ENCODE measurements around the gene CDA. TPM values are rescaled to one million over a fixed set of nuclear protein-coding genes. Genes with fewer than 3 reads are reported as not detected.

Gene CDA
- under 1 TPM in 1 of 2 donors, not detected in 1; 0.59 TPM for total RNA-seq

DNA sequence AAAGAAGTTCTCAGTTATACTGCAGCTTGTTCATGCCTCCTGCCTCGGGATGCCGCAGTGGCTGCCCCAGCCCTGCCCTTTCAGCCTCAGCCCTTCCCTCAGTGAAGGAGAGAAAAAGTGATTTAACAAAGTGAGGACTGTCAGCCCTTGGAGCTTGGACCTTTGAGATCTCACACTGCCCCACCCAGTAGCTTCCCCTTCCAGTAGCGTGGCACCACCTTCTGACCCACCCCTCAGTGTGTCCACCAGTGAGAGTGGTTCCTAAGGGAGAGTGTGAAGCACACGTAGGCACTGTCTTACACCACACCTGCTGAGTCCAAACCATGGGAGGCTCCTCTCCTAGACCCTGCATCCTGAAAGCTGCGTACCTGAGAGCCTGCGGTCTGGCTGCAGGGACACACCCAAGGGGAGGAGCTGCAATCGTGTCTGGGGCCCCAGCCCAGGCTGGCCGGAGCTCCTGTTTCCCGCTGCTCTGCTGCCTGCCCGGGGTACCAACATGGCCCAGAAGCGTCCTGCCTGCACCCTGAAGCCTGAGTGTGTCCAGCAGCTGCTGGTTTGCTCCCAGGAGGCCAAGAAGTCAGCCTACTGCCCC is at the start of gene CDA:
CDA (plus strand) TSS at position 464 of the 592 bp plus-strand sequence; CDS start at position 497, 33 bp downstream.
- Histone ChIP-seq H3K27me3 (replicated peaks; ENCODE audit: insufficient read depth) (peaks cover 4% of the 10 kb centered on the region), H3K4me1 (replicated peaks) (no peaks in the 10 kb centered on the region), H3K4me3 (peak within 1 kb of the TSS in 1 of 2 donors; percentile 3), H3K36me3 (no peaks in the 10 kb centered on the region), H3K27ac (peak within 1 kb of the TSS in 1 of 2 donors; percentile 36), H3K9me3 (no peaks in the 10 kb centered on the region)
- intact Hi-C loops (cut with DNase I): no loop called here
- TF ChIP-seq POLR2AphosphoS5 (IDR thresholded peaks at IDR 0.05) (no peak), CTCF (IDR thresholded peaks at IDR 0.05) (no peak), POLR2A (IDR thresholded peaks at IDR 0.05) (no peak)
- WGBS: 28% methylated on average over 10 of the region's 11 CpGs
- DNase-seq (ENCODE audit: low spot score): no peak

DNA sequence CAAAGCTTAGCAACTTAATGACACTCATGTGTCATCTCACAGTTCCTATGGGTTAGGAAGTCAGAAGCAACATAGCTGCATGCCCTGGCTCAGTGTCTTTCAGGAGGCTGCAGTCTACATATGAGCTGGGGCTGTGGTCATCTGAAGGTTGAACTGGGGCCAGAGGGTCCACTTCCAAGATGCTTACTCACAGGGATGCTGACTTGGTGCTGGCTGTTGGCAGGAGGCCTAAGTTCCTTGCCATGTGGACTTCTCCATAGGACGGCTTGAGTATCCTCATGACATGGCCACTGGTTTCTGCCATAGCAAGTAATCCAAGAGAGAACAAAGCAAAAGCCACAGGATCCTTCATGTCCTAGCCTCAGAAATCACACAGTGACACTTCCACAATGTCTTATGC is 48.6 kb upstream of the CDA start:
- intact Hi-C loops (cut with DNase I): no loop called here
- Histone ChIP-seq H3K27ac (no peak overlapping the region), H3K27me3 (replicated peaks; ENCODE audit: insufficient read depth) (no peaks in the 10 kb centered on the region), H3K4me1 (replicated peaks) (no peaks in the 10 kb centered on the region), H3K36me3 (no peaks in the 10 kb centered on the region), H3K4me3 (no peak overlapping the region), H3K9me3 (no peaks in the 10 kb centered on the region)
- DNase-seq (ENCODE audit: low spot score): no peak
- TF ChIP-seq CTCF (IDR thresholded peaks at IDR 0.05): no peak
- no peak for TF ChIP-seq POLR2A (IDR thresholded peaks at IDR 0.05)
- no peak for TF ChIP-seq POLR2AphosphoS5 (IDR thresholded peaks at IDR 0.05)
- WGBS: 100% methylated on average over 1 of the region's 1 CpG

GRCh38 chr1:20546637-20547036 is 42.3 kb upstream of the CDA start:
- no peak for DNase-seq (ENCODE audit: low spot score)
- Histone ChIP-seq H3K36me3 (no peaks in the 10 kb centered on the region), H3K9me3 (no peaks in the 10 kb centered on the region), H3K4me1 (replicated peaks) (no peaks in the 10 kb centered on the region), H3K4me3 (no peak overlapping the region), H3K27ac (no peak overlapping the region), H3K27me3 (replicated peaks; ENCODE audit: insufficient read depth) (peaks cover 2% of the 10 kb centered on the region)
- no peak for TF ChIP-seq POLR2A (IDR thresholded peaks at IDR 0.05)
- no peak for TF ChIP-seq CTCF (IDR thresholded peaks at IDR 0.05)
- TF ChIP-seq POLR2AphosphoS5 (IDR thresholded peaks at IDR 0.05): no peak
- WGBS: 88% methylated on average over 3 of the region's 3 CpGs
- intact Hi-C loops (cut with DNase I): no loop called here

DNA sequence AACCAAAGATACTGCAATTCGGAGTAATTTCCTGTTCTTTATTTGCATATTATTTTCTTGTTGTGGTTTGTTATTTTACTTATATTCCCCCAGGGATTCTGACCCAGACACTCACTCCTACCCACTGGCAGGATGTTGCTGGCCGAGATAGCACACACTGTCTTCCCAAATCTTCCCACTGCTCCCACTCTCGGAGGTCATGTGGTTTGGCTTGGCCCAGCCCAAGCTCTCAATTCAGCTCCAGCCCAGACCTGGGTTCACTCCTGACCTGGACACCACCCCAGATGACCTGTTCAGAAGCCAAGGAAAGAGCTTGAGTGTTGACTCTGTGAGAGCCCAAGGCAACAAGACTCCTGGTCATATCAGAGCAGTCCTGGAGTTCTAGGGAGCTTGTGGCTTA is 37.7 kb upstream of the CDA start:
- DNase-seq (ENCODE audit: low spot score): no peak
- intact Hi-C loops (cut with DNase I): no loop called here
- Histone ChIP-seq H3K4me3 (no peak overlapping the region), H3K9me3 (no peaks in the 10 kb centered on the region), H3K4me1 (replicated peaks) (peaks cover 4% of the 10 kb centered on the region), H3K27ac (no peak overlapping the region), H3K27me3 (replicated peaks; ENCODE audit: insufficient read depth) (peaks cover 25% of the 10 kb centered on the region), H3K36me3 (no peaks in the 10 kb centered on the region)
- WGBS: 86% methylated on average over 3 of the region's 3 CpGs
- TF ChIP-seq POLR2A (IDR thresholded peaks at IDR 0.05): no peak
- no peak for TF ChIP-seq POLR2AphosphoS5 (IDR thresholded peaks at IDR 0.05)
- no peak for TF ChIP-seq CTCF (IDR thresholded peaks at IDR 0.05)
